DMS153 treated with DMSO at 0.1 percent for 48 hours (cell line): Measurements from ENCODE around the gene B4GALT6.

Experiments used
- DNase-seq: peaks from one replicate; lab custom pipeline; 2025; ENCODE audit not compliant: unreplicated experiment; lab: John Stamatoyannopoulos, UW

The B4GALT6 gene

GRCh38 chr18:31660763-31661162 lies 23.6 kb downstream of the B4GALT6 start:
- no peak for DNase-seq

- DNase-seq: no peak
Observed at GRCh38 chr18:31659576-31660177, 24.7 kb downstream of the B4GALT6 start.

GRCh38 chr18:31658670-31659575 lies 25.5 kb downstream of the B4GALT6 start:
- DNase-seq: peak; percentile 50

- peak; percentile 57 for DNase-seq
Observed at GRCh38 chr18:31657823-31658669, 26.3 kb downstream of the B4GALT6 start.

GRCh38 chr18:31656754-31657153 lies 27.6 kb downstream of the B4GALT6 start:
- no peak for DNase-seq

- no peak for DNase-seq
Observed at GRCh38 chr18:31655354-31655753, 29.0 kb downstream of the B4GALT6 start.

- DNase-seq: no peak
Observed at GRCh38 chr18:31652877-31653276, 31.5 kb downstream of the B4GALT6 start.

GRCh38 chr18:31652357-31652756 lies 32.0 kb downstream of the B4GALT6 start:
- DNase-seq: no peak

GRCh38 chr18:31651369-31651768 lies 33.0 kb downstream of the B4GALT6 start:
- DNase-seq: no peak

GRCh38 chr18:31649978-31650719 lies 34.2 kb downstream of the B4GALT6 start:
- DNase-seq: no peak

GRCh38 chr18:31649449-31649848 lies 34.9 kb downstream of the B4GALT6 start:
- DNase-seq: no peak

- DNase-seq: no peak
Observed at GRCh38 chr18:31648966-31649429, 35.4 kb downstream of the B4GALT6 start.

- DNase-seq: no peak
Observed at GRCh38 chr18:31648458-31648857, 35.9 kb downstream of the B4GALT6 start.

GRCh38 chr18:31647127-31647753 lies 37.1 kb downstream of the B4GALT6 start:
- no peak for DNase-seq

GRCh38 chr18:31646332-31647126 lies 37.9 kb downstream of the B4GALT6 start:
- no peak for DNase-seq

GRCh38 chr18:31645411-31645810 lies 39.0 kb downstream of the B4GALT6 start:
- no peak for DNase-seq

- DNase-seq: no peak
Observed at GRCh38 chr18:31643003-31643402, 41.4 kb downstream of the B4GALT6 start.

GRCh38 chr18:31637445-31637844 lies 46.9 kb downstream of the B4GALT6 start:
- no peak for DNase-seq

GRCh38 chr18:31636387-31636786 lies 48.0 kb downstream of the B4GALT6 start:
- no peak for DNase-seq
